H1 (cell line): ENCODE results near the gene JUN.

ENCODE experiments used
- JUND ChIP-seq: IDR thresholded peaks from 2 replicates; pipeline ENCODE4 v1.6.1; 2011; ENCODE audit warnings: mild to moderate bottlenecking, improper control_type of control experiment, low read length
- MAX ChIP-seq: IDR thresholded peaks from 2 replicates; pipeline ENCODE4 v1.6.1; 2012; ENCODE audit warnings: inconsistent platforms
- POLR2A ChIP-seq, 2 experiments: IDR thresholded peaks; 1 replicate in 1 of 2; 2 replicates in 1 of 2; pipeline ENCODE4 v1.6.1; 2011; ENCODE audit warnings: low read depth in 2 of 2, low read length in 2 of 2, mild to moderate bottlenecking in 2 of 2; ENCODE audit errors: control extremely low read depth in 1 of 2
- SRF ChIP-seq: IDR thresholded peaks from 2 replicates; pipeline ENCODE4 v1.6.1; 2011; ENCODE audit warnings: mild to moderate bottlenecking, low read depth, low read length, moderate library complexity
- TCF12 ChIP-seq: IDR thresholded peaks from 2 replicates; pipeline ENCODE4 v1.6.1; 2011; ENCODE audit warnings: low read depth, mild to moderate bottlenecking, low read length
- TF ChIP-seq, protein P1 (sequence below), 3 experiments: IDR thresholded peaks; 1 replicate in 2 of 3; 2 replicates in 1 of 3; pipeline versions ENCODE4 v1.5.1 to v1.6.1; 2011; ENCODE audit warnings: low read length in 3 of 3, mild to moderate bottlenecking in 3 of 3, inconsistent platforms in 2 of 3, low read depth in 1 of 3, moderate library complexity in 1 of 3; ENCODE audit not compliant: insufficient read depth in 1 of 3; ENCODE audit errors: control extremely low read depth in 1 of 3

- TF ChIP-seq JUND (no peak), TCF12 (no peak), SRF (no peak), POLR2A (IDR thresholded peaks at IDR 0.05; ENCODE audit: control extremely low read depth in 1 of 2, low read depth in 2 of 2, low read length in 2 of 2) (no peak), MAX (no peak)
- TF ChIP-seq, protein P1, sequence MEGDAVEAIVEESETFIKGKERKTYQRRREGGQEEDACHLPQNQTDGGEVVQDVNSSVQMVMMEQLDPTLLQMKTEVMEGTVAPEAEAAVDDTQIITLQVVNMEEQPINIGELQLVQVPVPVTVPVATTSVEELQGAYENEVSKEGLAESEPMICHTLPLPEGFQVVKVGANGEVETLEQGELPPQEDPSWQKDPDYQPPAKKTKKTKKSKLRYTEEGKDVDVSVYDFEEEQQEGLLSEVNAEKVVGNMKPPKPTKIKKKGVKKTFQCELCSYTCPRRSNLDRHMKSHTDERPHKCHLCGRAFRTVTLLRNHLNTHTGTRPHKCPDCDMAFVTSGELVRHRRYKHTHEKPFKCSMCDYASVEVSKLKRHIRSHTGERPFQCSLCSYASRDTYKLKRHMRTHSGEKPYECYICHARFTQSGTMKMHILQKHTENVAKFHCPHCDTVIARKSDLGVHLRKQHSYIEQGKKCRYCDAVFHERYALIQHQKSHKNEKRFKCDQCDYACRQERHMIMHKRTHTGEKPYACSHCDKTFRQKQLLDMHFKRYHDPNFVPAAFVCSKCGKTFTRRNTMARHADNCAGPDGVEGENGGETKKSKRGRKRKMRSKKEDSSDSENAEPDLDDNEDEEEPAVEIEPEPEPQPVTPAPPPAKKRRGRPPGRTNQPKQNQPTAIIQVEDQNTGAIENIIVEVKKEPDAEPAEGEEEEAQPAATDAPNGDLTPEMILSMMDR (IDR thresholded peaks at IDR 0.05; ENCODE audit: control extremely low read depth in 1 of 3, insufficient read depth in 1 of 3, low read depth in 1 of 3, low read length in 3 of 3), result no peak
Observed at GRCh38 chr1:58763214-58763613, 20.6 kb downstream of the JUN start.
